Glomerular visceral epithelial cell (primary cell): Measurements from ENCODE around the gene ATOSB.
A peak's percentile ranks its signal among the peaks of the same experiment; 100 is the strongest.

Experiments used
- DNase-seq: peaks from one replicate; pipeline ENCODE4 v3.0.0-alpha.2; 2016; ENCODE audit errors: extremely low spot score

The ATOSB gene

DNA sequence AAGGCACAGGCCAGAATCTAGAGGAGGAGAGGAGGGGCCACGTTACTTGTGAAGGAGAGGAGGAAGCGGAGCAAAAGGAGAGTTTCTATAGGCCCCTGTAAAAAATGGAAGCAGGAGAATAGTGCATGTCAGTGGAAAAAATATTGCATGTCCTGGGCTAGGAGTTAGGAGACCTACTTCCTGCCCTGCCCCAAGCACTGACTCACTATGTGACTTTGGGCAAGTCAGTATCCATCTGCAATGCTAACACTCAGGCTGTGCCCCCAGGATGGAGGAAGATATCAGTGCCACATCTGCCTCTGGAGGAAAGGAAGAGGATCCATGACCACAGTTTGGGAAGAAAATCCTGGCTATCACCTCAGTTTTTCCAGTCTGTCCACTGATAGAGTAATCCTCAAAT is 26.2 kb downstream of the ATOSB start:
- DNase-seq, result no peak

- DNase-seq, result no peak
Measured at GRCh38 chr9:35085078-35085477, 30.6 kb downstream of the ATOSB start.

GRCh38 chr9:35079426-35080341 is 36.0 kb downstream of the ATOSB start, which contains the start of gene FANCG:
Gene FANCG (minus strand): TSS chr9:35079942. CDS start chr9:35079524, 418 bp downstream.
- peak; percentile 90 for DNase-seq

DNA sequence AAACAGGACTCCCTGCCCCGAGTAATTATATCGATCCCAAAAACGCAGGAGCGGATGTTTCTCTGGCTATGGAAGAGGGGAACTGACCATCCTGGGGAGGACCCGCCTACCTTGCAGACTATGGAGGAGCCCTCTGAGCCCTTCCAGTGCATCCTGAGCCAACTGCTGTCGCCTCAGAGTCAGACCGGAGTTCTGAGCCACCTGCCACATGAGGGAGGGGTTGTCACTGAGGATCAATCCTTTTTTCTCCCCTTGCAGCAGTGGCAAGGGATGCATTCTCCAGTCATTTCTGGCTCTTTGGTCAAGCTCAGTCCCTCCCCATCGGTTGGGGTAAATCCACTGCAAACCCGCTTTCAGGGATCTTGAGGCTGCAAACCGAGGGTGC is 36.6 kb downstream of the ATOSB start:
- DNase-seq, result no peak

- no peak for DNase-seq
Measured at GRCh38 chr9:35078066-35078465, 37.6 kb downstream of the ATOSB start.

DNA sequence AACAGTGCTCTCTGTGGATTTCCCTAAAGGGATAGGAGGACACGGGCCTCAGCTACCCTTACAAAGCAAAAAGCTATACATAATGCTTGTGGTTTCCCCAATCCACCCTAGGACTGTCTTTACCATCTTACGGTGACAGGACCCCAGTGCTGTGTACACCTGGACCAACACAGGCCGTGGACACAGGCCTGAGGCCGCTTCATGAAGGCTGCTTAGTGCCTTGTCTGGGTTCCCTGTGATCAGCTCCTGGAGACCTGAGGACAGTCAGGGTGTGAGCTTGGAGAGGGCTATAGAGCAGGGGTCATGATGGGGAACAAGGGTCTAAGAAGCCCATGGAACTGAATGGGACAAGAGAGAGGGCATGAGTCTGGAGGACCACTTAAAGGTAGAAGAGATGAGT is 38.8 kb downstream of the ATOSB start:
- DNase-seq, result no peak

DNA sequence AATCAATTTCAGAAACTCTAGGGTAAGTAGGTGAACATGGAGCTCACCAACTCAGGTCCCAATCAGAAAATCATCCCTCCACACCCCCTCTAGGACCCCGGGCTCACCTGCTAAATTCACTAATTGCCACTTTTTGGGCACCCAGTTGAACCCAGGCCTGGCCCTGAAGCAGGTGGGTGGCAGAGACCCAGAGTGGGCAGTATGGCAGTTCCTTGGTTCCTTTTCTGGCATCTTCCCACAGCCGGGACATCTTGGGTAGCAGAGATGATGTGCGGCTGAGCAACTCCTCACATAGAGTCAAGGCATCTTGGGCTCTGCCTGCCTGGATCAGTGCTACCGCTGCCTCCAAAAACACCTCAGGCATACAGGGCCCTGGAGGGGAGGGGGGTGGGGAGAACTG is 40.3 kb downstream of the ATOSB start:
- DNase-seq, result no peak

GRCh38 chr9:35074791-35075190 is 40.9 kb downstream of the ATOSB start:
- DNase-seq, result no peak

DNA sequence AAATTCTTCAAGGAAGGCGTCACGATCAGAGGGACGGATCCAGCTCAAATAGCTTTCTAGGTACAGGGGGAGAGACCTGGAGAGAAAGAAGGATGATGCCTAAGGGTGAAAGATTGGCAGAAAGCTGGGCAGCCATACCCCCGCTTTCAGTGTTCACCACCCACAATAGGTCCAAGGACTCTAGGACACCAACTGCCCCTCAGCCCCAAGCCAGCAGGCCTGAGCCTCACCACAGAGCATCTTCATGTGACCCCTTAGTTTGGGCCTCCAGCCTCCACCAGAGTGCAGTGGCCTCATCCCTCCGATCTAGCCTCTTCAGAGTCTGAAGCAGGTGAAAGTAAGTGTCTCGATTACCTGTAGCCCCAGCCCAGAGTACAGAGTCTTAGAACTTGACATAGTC is 41.5 kb downstream of the ATOSB start:
- DNase-seq, result no peak

DNA sequence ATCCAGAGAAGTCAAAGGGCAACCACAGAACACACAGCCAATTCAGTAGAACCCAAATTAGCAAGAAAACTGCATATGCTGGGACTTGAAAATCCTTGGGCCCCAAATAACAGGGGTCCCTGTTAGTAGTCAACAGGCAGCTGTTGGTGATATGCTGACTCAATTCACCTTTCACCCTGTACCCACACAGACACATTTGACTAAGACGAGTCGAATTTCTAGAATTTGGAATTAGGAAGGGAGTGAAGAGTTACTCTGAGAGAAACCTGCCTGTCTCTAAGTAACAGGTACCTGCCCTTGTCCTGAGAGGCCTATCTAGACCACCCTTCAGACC is 42.4 kb downstream of the ATOSB start:
- no peak for DNase-seq

- peak; percentile 99 for DNase-seq
Measured at GRCh38 chr9:35072461-35073278, 43.0 kb downstream of the ATOSB start, which contains the start of gene VCP. Gene VCP (minus strand): TSS chr9:35072625. CDS start chr9:35072353, 272 bp downstream.

GRCh38 chr9:35071814-35072460 is 43.7 kb downstream of the ATOSB start:
- peak; percentile 90 for DNase-seq

DNA sequence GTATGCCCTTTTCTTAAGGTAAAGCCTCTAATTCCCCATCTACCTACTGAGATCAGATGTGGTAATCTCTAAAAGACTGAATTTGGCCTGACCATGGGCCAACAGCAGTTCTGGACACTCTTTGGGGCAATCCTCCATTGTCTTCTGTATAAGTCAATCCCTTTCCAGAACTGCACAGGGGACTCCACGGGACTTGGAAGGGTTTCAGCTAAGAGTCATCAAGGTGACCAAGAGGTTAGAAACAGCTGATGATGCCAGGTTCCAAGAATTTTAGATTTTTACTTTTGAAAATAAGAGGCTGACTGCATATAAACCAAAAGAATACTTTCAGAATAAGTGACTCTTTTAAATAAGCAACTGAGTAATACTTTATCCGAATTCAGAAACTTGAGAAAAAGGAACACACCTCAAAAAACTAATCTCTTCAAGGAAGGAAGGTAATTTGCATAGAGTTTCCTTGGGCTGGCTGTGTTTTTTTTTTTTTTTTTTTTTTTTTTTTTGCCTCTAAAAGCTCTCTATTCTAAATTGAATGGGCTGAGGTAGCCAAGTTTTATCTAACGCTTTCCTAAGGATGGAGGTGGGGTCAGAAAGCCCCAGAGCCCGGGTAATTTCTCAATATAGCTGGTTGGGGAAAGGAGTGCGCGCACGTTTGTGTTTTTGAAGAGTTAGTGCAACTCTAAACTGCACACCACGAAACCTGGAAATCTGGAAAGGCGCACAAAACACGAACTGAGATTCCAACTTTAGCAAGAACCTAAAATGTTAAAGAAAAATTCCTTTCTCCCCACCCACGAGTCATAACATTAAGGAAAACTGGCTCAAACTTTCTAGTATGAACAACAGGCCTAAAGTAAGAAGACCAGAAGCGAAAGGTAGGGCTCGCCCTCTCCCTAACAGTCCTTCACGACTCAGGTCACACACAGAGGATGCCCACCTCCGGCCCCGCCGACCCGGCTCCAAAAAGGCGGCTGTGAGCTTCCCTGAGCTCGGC is 44.5 kb downstream of the ATOSB start:
- DNase-seq, result peak; percentile 37

GRCh38 chr9:35069020-35069419 is 46.6 kb downstream of the ATOSB start:
- no peak for DNase-seq

GRCh38 chr9:35067056-35067455 is 48.6 kb downstream of the ATOSB start:
- no peak for DNase-seq

GRCh38 chr9:35060548-35061207 is 55.0 kb downstream of the ATOSB start:
- DNase-seq, result no peak

GRCh38 chr9:35059438-35059837 is 56.2 kb downstream of the ATOSB start:
- no peak for DNase-seq

DNA sequence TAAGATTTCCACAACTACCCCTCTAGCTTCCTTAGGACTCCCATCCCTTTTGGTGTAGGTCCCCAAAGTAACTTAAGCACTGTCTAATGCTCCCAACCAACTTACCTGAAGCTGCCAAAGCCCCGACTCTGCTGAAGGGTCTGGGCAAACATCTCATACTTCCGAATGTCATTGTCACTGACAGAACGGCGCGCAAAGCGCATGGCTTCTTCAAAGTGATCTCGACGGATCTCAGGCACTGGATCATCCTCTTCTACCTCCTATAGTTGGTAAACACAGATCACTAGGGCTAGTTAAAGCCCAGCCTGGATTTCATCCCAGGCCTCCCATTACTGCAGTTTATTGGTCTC is 58.4 kb downstream of the ATOSB start:
- DNase-seq, result no peak

GRCh38 chr9:35056571-35057270 is 58.9 kb downstream of the ATOSB start:
- DNase-seq, result no peak
